ENCODE data around the gene TPX2.

GRCh38 chr20:31843288-31843687 lies 104.2 kb downstream of the TPX2 start:
- no peak for TF ChIP-seq CTCF (IDR thresholded peaks at IDR 0.05; ENCODE audit: low read length)
- TF ChIP-seq EZH2 (IDR thresholded peaks at IDR 0.05; ENCODE audit: borderline replicate concordance, low read length), result no peak
